ENCODE measurements around the gene NOG. TPM values are rescaled to one million over a fixed set of nuclear protein-coding genes. Genes with fewer than 3 reads are reported as not detected.

NOG gene
- total RNA-seq, 1 experiment from 2014 or later = 0.25 TPM

DNA sequence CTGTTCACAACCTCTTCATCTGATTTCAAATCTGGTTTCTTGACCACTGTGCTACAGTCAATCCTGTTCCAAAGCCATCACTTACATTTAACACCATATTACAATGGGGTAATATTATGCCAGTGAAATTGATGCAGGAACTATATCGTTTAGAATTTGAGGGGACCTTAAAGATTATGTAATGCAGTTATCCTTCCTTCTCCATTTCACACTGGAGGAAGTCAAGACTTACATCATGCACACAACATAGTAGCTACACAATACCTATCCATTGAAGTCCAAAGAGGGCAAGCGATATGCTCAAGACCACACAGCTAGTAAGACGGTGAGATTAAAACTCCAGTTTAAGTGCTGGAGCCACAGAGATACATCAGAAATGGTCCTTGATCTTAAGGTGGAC lies 16.8 kb downstream of the NOG start:
- ATAC-seq (no peak), DNase-seq (ENCODE audit: low read depth, low spot score) (no peak)
- no peaks in the 10 kb centered on the region for H3K4me1 ChIP-seq (ENCODE audit: control insufficient read depth in 1 of 2, insufficient read depth in 2 of 2, low read length in 2 of 2)
- no peaks in the 10 kb centered on the region for H3K9me3 ChIP-seq (ENCODE audit: control insufficient read depth in 1 of 2, insufficient read depth in 1 of 2, low read depth in 1 of 2, low read length in 2 of 2)
- ChIA-PET POLR2A (no interaction called here), RAD21 (ENCODE audit: low non-redundant PET in 1 of 2, low total read pairs in 2 of 2, uncharacterized antibody in 2 of 2, unreplicated experiment in 2 of 2) (no interaction called here), CTCF (no interaction called here)
- no peaks in the 10 kb centered on the region for H3K27me3 ChIP-seq (ENCODE audit: insufficient read depth, low read length)
- H3K9me2 ChIP-seq (ENCODE audit: insufficient read depth) = no peaks in the 10 kb centered on the region
- no TSS peak for BruUV-seq (replicated peaks)
- TF ChIP-seq RAD21 (IDR thresholded peaks at IDR 0.05; ENCODE audit: low read depth) (no peak), JUND (IDR thresholded peaks at IDR 0.05) (no peak), ZBTB33 (IDR thresholded peaks at IDR 0.05; ENCODE audit: extremely low read depth, insufficient replicate concordance, low read length) (no peak), SIN3A (IDR thresholded peaks at IDR 0.05; ENCODE audit: low read depth) (no peak), ELF1 (IDR thresholded peaks at IDR 0.05; ENCODE audit: borderline replicate concordance, low read depth) (no peak), MAX (IDR thresholded peaks at IDR 0.05) (no peak)
- TF ChIP-seq, protein P1, sequence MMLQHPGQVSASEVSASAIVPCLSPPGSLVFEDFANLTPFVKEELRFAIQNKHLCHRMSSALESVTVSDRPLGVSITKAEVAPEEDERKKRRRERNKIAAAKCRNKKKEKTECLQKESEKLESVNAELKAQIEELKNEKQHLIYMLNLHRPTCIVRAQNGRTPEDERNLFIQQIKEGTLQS (IDR thresholded peaks at IDR 0.05) = no peak
- no peaks in the 10 kb centered on the region for H3K36me3 ChIP-seq (ENCODE audit: control insufficient read depth in 1 of 2, insufficient read depth in 2 of 2, low read length in 2 of 2)
- H3K27ac ChIP-seq (ENCODE audit: low read depth, low read length) = no peak overlapping the region
- no peaks in the 10 kb centered on the region for H4K20me1 ChIP-seq (ENCODE audit: insufficient read depth)
- H3K4me2 ChIP-seq (ENCODE audit: low read length) = no peak overlapping the region
- no peak overlapping the region for H3K4me3 ChIP-seq (replicated peaks in 1 of 2; ENCODE audit: low read depth in 1 of 2, low read length in 2 of 2)
- no peak overlapping the region for H2AFZ ChIP-seq (ENCODE audit: low read depth, low read length, poor library complexity, severe bottlenecking)
- H3K79me2 ChIP-seq (ENCODE audit: insufficient read depth, low read length) = no peaks in the 10 kb centered on the region
- no peak overlapping the region for H3K9ac ChIP-seq (ENCODE audit: low read length)
- intact Hi-C loops (cut with micrococcal nuclease) = no loop called here

GRCh38 chr17:56613131-56613530 lies 19.6 kb downstream of the NOG start:
- no peaks in the 10 kb centered on the region for H3K9me3 ChIP-seq (ENCODE audit: control insufficient read depth in 1 of 2, insufficient read depth in 1 of 2, low read depth in 1 of 2, low read length in 2 of 2)
- H3K27ac ChIP-seq (ENCODE audit: low read depth, low read length) = no peak overlapping the region
- H3K4me1 ChIP-seq (ENCODE audit: control insufficient read depth in 1 of 2, insufficient read depth in 2 of 2, low read length in 2 of 2) = no peaks in the 10 kb centered on the region
- no TSS peak for BruUV-seq (replicated peaks)
- no peak overlapping the region for H3K9ac ChIP-seq (ENCODE audit: low read length)
- no peaks in the 10 kb centered on the region for H3K36me3 ChIP-seq (ENCODE audit: control insufficient read depth in 1 of 2, insufficient read depth in 2 of 2, low read length in 2 of 2)
- POLR2A ChIA-PET = no interaction called here
- H3K79me2 ChIP-seq (ENCODE audit: insufficient read depth, low read length) = no peaks in the 10 kb centered on the region
- H3K9me2 ChIP-seq (ENCODE audit: insufficient read depth) = no peaks in the 10 kb centered on the region
- no peak overlapping the region for H3K4me3 ChIP-seq (replicated peaks in 1 of 2; ENCODE audit: low read depth in 1 of 2, low read length in 2 of 2)
- no peak overlapping the region for H3K4me2 ChIP-seq (ENCODE audit: low read length)
- RAD21 ChIA-PET (ENCODE audit: low non-redundant PET in 1 of 2, low total read pairs in 2 of 2, uncharacterized antibody in 2 of 2, unreplicated experiment in 2 of 2) = no interaction called here
- ATAC-seq (no peak), DNase-seq (ENCODE audit: low read depth, low spot score) (no peak)
- CTCF ChIA-PET = no interaction called here
- no peak overlapping the region for H2AFZ ChIP-seq (ENCODE audit: low read depth, low read length, poor library complexity, severe bottlenecking)
- H4K20me1 ChIP-seq (ENCODE audit: insufficient read depth) = no peaks in the 10 kb centered on the region
- no peaks in the 10 kb centered on the region for H3K27me3 ChIP-seq (ENCODE audit: insufficient read depth, low read length)
- intact Hi-C loops (cut with micrococcal nuclease) = no loop called here
- TF ChIP-seq, protein P1 (IDR thresholded peaks at IDR 0.05) = no peak
- TF ChIP-seq SIN3A (IDR thresholded peaks at IDR 0.05; ENCODE audit: low read depth) = no peak
- no peak for TF ChIP-seq JUND (IDR thresholded peaks at IDR 0.05)
- no peak for TF ChIP-seq POLR2AphosphoS5 (IDR thresholded peaks at IDR 0.05; ENCODE audit: low read depth, low read length)
- no peak for TF ChIP-seq TCF7L2 (IDR thresholded peaks at IDR 0.05; ENCODE audit: borderline replicate concordance, extremely low read depth, insufficient read depth, insufficient read length)
- TF ChIP-seq CBX3 (IDR thresholded peaks at IDR 0.05; ENCODE audit: low read depth) = no peak
- no peak for TF ChIP-seq ZBTB33 (IDR thresholded peaks at IDR 0.05; ENCODE audit: extremely low read depth, insufficient replicate concordance, low read length)
- TF ChIP-seq, protein P2, sequence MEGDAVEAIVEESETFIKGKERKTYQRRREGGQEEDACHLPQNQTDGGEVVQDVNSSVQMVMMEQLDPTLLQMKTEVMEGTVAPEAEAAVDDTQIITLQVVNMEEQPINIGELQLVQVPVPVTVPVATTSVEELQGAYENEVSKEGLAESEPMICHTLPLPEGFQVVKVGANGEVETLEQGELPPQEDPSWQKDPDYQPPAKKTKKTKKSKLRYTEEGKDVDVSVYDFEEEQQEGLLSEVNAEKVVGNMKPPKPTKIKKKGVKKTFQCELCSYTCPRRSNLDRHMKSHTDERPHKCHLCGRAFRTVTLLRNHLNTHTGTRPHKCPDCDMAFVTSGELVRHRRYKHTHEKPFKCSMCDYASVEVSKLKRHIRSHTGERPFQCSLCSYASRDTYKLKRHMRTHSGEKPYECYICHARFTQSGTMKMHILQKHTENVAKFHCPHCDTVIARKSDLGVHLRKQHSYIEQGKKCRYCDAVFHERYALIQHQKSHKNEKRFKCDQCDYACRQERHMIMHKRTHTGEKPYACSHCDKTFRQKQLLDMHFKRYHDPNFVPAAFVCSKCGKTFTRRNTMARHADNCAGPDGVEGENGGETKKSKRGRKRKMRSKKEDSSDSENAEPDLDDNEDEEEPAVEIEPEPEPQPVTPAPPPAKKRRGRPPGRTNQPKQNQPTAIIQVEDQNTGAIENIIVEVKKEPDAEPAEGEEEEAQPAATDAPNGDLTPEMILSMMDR (IDR thresholded peaks at IDR 0.05 in 2 of 3, conservative IDR thresholded peaks at IDR 0.05 in 1 of 3; ENCODE audit: borderline replicate concordance in 1 of 3, insufficient read depth in 1 of 3, low read depth in 2 of 3, low read length in 2 of 3) = no peak
- TF ChIP-seq CEBPB (IDR thresholded peaks at IDR 0.05; ENCODE audit: low read depth) = no peak
- no peak for TF ChIP-seq ZNF274 (IDR thresholded peaks at IDR 0.05; ENCODE audit: low read depth, low read length)
